ENCODE measurements around the gene PPARGC1A.

The PPARGC1A gene

GRCh38 chr4:23766344-23766743, 123.5 kb downstream of the PPARGC1A start:
- H3K27ac ChIP-seq: no peak overlapping the region
- no peak for TF ChIP-seq CTCF (IDR thresholded peaks at IDR 0.05; ENCODE audit: low read depth, low read length, missing control alignments)
- H3K27me3 ChIP-seq (replicated peaks): no peaks in the 10 kb centered on the region
- H3K4me3 ChIP-seq (ENCODE audit: low read depth, low read length): no peak overlapping the region
- no peak for DNase-seq
- in situ Hi-C loops (cut with HindIII; ENCODE audit: low pct_ligation_motif_present, low sequenced_read_pairs): no loop called here
- H3K36me3 ChIP-seq (replicated peaks): no peaks in the 10 kb centered on the region

- Histone ChIP-seq H3K36me3 (replicated peaks) (no peaks in the 10 kb centered on the region), H3K27me3 (replicated peaks) (no peaks in the 10 kb centered on the region), H3K27ac (no peak overlapping the region), H3K4me3 (ENCODE audit: low read depth, low read length) (no peak overlapping the region)
- no peak for DNase-seq
- in situ Hi-C loops (cut with HindIII; ENCODE audit: low pct_ligation_motif_present, low sequenced_read_pairs): no loop called here
- no peak for TF ChIP-seq CTCF (IDR thresholded peaks at IDR 0.05; ENCODE audit: low read depth, low read length, missing control alignments)
These were observed 126.3 kb downstream of the PPARGC1A start for GRCh38 chr4:23763559-23763958.

DNA sequence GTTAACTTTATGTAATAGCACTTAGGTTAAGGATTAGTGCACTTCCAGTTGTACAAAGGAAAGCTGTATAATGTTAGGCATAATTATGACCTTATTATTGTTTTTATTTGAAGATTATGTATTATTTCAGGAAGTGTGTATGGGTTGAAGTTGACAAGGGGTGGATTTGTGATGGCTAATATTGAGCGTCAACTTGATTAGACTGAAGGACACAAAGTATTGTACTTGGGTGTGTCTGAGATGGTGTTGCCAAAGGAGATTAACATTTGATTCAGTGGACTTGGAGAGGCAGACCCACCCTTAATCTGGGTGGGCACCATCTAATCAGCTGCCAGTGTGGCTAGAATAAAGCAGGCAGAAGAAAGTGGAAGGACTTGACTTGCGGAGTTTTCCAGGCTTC, 127.3 kb downstream of the PPARGC1A start:
- H3K4me3 ChIP-seq (ENCODE audit: low read depth, low read length): no peak overlapping the region
- H3K27ac ChIP-seq: no peak overlapping the region
- H3K36me3 ChIP-seq (replicated peaks): no peaks in the 10 kb centered on the region
- H3K27me3 ChIP-seq (replicated peaks): no peaks in the 10 kb centered on the region
- in situ Hi-C loops (cut with HindIII; ENCODE audit: low pct_ligation_motif_present, low sequenced_read_pairs): no loop called here
- no peak for DNase-seq
- TF ChIP-seq CTCF (IDR thresholded peaks at IDR 0.05; ENCODE audit: low read depth, low read length, missing control alignments): no peak

GRCh38 chr4:23759066-23759465, 130.8 kb downstream of the PPARGC1A start:
- in situ Hi-C loops (cut with HindIII; ENCODE audit: low pct_ligation_motif_present, low sequenced_read_pairs): no loop called here
- DNase-seq: no peak
- H3K36me3 ChIP-seq (replicated peaks): no peaks in the 10 kb centered on the region
- no peaks in the 10 kb centered on the region for H3K27me3 ChIP-seq (replicated peaks)
- H3K27ac ChIP-seq: no peak overlapping the region
- TF ChIP-seq CTCF (IDR thresholded peaks at IDR 0.05; ENCODE audit: low read depth, low read length, missing control alignments): no peak
- H3K4me3 ChIP-seq (ENCODE audit: low read depth, low read length): no peak overlapping the region

GRCh38 chr4:23754688-23755087, 135.2 kb downstream of the PPARGC1A start:
- DNase-seq: no peak
- H3K27me3 ChIP-seq (replicated peaks): no peaks in the 10 kb centered on the region
- no peak for TF ChIP-seq CTCF (IDR thresholded peaks at IDR 0.05; ENCODE audit: low read depth, low read length, missing control alignments)
- H3K27ac ChIP-seq: no peak overlapping the region
- H3K4me3 ChIP-seq (ENCODE audit: low read depth, low read length): no peak overlapping the region
- in situ Hi-C loops (cut with HindIII; ENCODE audit: low pct_ligation_motif_present, low sequenced_read_pairs): no loop called here
- no peaks in the 10 kb centered on the region for H3K36me3 ChIP-seq (replicated peaks)

DNA sequence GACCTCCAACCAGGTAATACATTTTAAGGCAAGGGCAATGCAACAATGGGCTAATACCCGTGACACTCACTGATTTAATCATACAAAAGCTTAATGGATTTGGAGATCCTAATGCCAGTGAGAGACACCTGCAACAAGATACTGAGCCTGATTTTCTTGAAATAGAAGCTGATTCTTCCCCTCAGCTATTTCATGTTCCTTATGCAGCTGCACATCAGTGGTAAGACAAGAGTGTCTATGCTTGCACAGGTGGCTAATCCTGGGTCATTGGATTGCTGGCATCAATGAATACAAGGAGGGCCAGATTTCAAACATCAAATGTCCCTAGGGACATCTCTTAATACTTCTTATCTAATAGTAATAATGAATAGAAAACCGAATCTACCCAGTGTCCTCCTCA, 139.7 kb downstream of the PPARGC1A start:
- H3K36me3 ChIP-seq (replicated peaks): no peaks in the 10 kb centered on the region
- no peak overlapping the region for H3K4me3 ChIP-seq (ENCODE audit: low read depth, low read length)
- DNase-seq: no peak
- in situ Hi-C loops (cut with HindIII; ENCODE audit: low pct_ligation_motif_present, low sequenced_read_pairs): no loop called here
- no peak for TF ChIP-seq CTCF (IDR thresholded peaks at IDR 0.05; ENCODE audit: low read depth, low read length, missing control alignments)
- no peaks in the 10 kb centered on the region for H3K27me3 ChIP-seq (replicated peaks)
- H3K27ac ChIP-seq: no peak overlapping the region
